Pancreas (tissue), 10 donors: ENCODE measurements around the gene FGF12. TPM values are rescaled to one million over a fixed set of nuclear protein-coding genes. Genes with fewer than 3 reads are reported as not detected.

ENCODE experiments used
- ATAC-seq, 4 donors: fragments of 200-7000 bp; cut with Tn5 transposase; one replicate each; pipeline versions ENCODE4 v1.8.0 to v1.9.1; 2020; ENCODE audit warnings: mild to moderate bottlenecking in 4 of 4, moderate library complexity in 4 of 4
- DNase-seq, 6 donors: peaks; one replicate each; pipeline ENCODE4 v3.0.0-alpha.2; 2020
- FAIRE-seq: peaks from 2 replicates; lab custom pipeline; 2012; peaks lifted over from hg19 to GRCh38; lab: Jason Lieb, UNC
- H3K27ac ChIP-seq, 4 donors: fragments of 200-600 bp; sonication (generic); 1 replicate in 3 of 4; 2 replicates in 1 of 4; pipeline versions ENCODE4 v1.5.0 to v1.8.0; 2020
- H3K27me3 ChIP-seq, 4 donors: fragments of 200-600 bp; one replicate each; pipeline ENCODE4 v1.8.0; 2021
- H3K36me3 ChIP-seq, 3 donors: fragments of 200-600 bp; sonication (generic) in 1 of 3; one replicate each; pipeline versions ENCODE4 v1.5.0 to v1.8.0; 2020 to 2021
- H3K4me1 ChIP-seq, 3 donors: fragments of 200-600 bp; one replicate each; pipeline ENCODE4 v1.8.0; 2021
- H3K4me3 ChIP-seq, 4 donors: fragments of 200-600 bp; sonication (generic) in 2 of 4; one replicate each; pipeline versions ENCODE4 v1.5.0 to v1.8.0; 2020 to 2021
- H3K9me3 ChIP-seq, 4 donors: fragments of 200-600 bp; one replicate each; pipeline ENCODE4 v1.8.0; 2021
- CTCF ChIP-seq, 4 donors: fragments of 200-600 bp; sonication (generic) in 3 of 4; IDR thresholded peaks; one replicate each; pipeline versions ENCODE4 v1.5.0 to v1.8.0; 2021; ENCODE audit warnings: antibody characterized with exemption in 4 of 4
- WGBS, 2 donors: extraction: QIAGEN DNeasy Blood & Tissue Kit; methylation state at CpG; one replicate each; pipeline ENCODE4 v1.1.7; 2013; 5-methylcytosine and 5-hydroxymethylcytosine counted together
- intact Hi-C, 3 donors: fragments of 100-400 bp; cut with DNase I; formaldehyde crosslinking; loops; one replicate each; pipeline versions ENCODE4 v1.11.1 to v1.14.2; 2022
- polyA plus RNA-seq, 2 donors: library from polyadenylated mRNA; stranded (reverse); fragments of 200-250 nt; gene quantifications; one replicate each; pipeline ENCODE4 v1.2.3, GENCODE V29; 2013
- total RNA-seq, 6 donors: library from RNA; stranded (reverse); fragmentation: NEBNext Ultra II Directional in 4 of 6; extraction: Animal tissue kit (Norgen Biotek cat#: 25700) in 4 of 6; gene quantifications; one replicate each; pipeline versions ENCODE4 v1.2.1 to v1.2.4, GENCODE V29; 2021 to 2023
- donor health status: healthy with polysubstance abuse.
- donor health status: DM: no; HTN: no; CAD: no; lungs with moderate emphysema.
- donor health status: DM: no; HTN: no; CAD: no.
- donor health status: control.
- donor health status: control.
- donor health status: Bipolar disorder and iron deficiency.
- donor health status: DM: yes; HTN: yes; CAD: no.
- donor health status: DM: no; HTN: no; CAD: no.
- donor health status: DM: no; HTN: no; CAD: no.
- donor health status: DM: yes; HTN: yes; CAD: no.

FGF12 gene
- total and polyA plus RNA-seq, 8 donors, result 3.6 to 8.6 (median 6.4) TPM

GRCh38 chr3:192637803-192638202 is 89.5 kb downstream of the FGF12 start:
- Histone ChIP-seq H3K27ac (no peak overlapping the region), H3K9me3 (no peaks in the 10 kb centered on the region), H3K4me3 (no peak overlapping the region), H3K36me3 (no peaks in the 10 kb centered on the region), H3K27me3 (no peaks in the 10 kb centered on the region), H3K4me1 (no peaks in the 10 kb centered on the region)
- WGBS, 2 donors, result 27 to 29% methylated on average over 1 of the region's 1 CpG
- intact Hi-C loops, result no loop called here
- no peak for ATAC-seq
- FAIRE-seq, result no peak
- no peak for DNase-seq
- TF ChIP-seq CTCF (IDR thresholded peaks at IDR 0.05), result no peak

GRCh38 chr3:192636517-192637444 is 90.6 kb downstream of the FGF12 start:
- Histone ChIP-seq H3K9me3 (no peaks in the 10 kb centered on the region), H3K27ac (no peak overlapping the region), H3K36me3 (no peaks in the 10 kb centered on the region), H3K4me3 (no peak overlapping the region), H3K4me1 (no peaks in the 10 kb centered on the region), H3K27me3 (no peaks in the 10 kb centered on the region)
- whole genome bisulfite sequencing, 2 donors, result 77 to 80% methylated on average over 8 of the region's 8 CpGs
- TF ChIP-seq CTCF (IDR thresholded peaks at IDR 0.05), result no peak
- FAIRE-seq, result no peak
- no peak for DNase-seq
- ATAC-seq, result no peak
- intact Hi-C loops, result no loop called here

- FAIRE-seq (no peak), DNase-seq (no peak), ATAC-seq (no peak)
- WGBS, 2 donors, result 55 to 59% methylated on average over 3 of the region's 3 CpGs
- TF ChIP-seq CTCF (IDR thresholded peaks at IDR 0.05), result no peak
- Histone ChIP-seq H3K27me3 (no peaks in the 10 kb centered on the region), H3K27ac (no peak overlapping the region), H3K9me3 (no peaks in the 10 kb centered on the region), H3K4me1 (no peaks in the 10 kb centered on the region), H3K4me3 (no peak overlapping the region), H3K36me3 (no peaks in the 10 kb centered on the region)
- intact Hi-C loops, result no loop called here
Measured at GRCh38 chr3:192629429-192629828, 97.9 kb downstream of the FGF12 start.

GRCh38 chr3:192621909-192622308 is 105.4 kb downstream of the FGF12 start:
- Histone ChIP-seq H3K36me3 (no peaks in the 10 kb centered on the region), H3K4me3 (no peak overlapping the region), H3K27ac (no peak overlapping the region), H3K9me3 (no peaks in the 10 kb centered on the region), H3K4me1 (no peaks in the 10 kb centered on the region), H3K27me3 (peaks cover 0 to 3% (median 0%) of the 10 kb centered on the region in 4 donors)
- DNase-seq, result no peak
- intact Hi-C loops, result no loop called here
- TF ChIP-seq CTCF (IDR thresholded peaks at IDR 0.05), result no peak
- ATAC-seq, result no peak
- FAIRE-seq, result no peak
- 62 to 71% methylated on average over 3 of the region's 3 CpGs for WGBS, 2 donors

GRCh38 chr3:192620275-192620674 is 107.1 kb downstream of the FGF12 start:
- Histone ChIP-seq H3K9me3 (no peaks in the 10 kb centered on the region), H3K27ac (no peak overlapping the region), H3K4me3 (no peak overlapping the region), H3K4me1 (no peaks in the 10 kb centered on the region), H3K36me3 (no peaks in the 10 kb centered on the region), H3K27me3 (peaks cover 0 to 11% (median 0%) of the 10 kb centered on the region in 4 donors)
- intact Hi-C loops, result no loop called here
- DNase-seq (no peak), ATAC-seq (no peak), FAIRE-seq (no peak)
- TF ChIP-seq CTCF (IDR thresholded peaks at IDR 0.05), result no peak
- WGBS, 2 donors, result 55 to 71% methylated on average over 3 of the region's 3 CpGs
